Measurements from ENCODE around the gene SNRPF. TPM values are rescaled to one million over a fixed set of nuclear protein-coding genes. Genes with fewer than 3 reads are reported as not detected.

SNRPF gene
- total and polyA plus RNA-seq, 3 donors from 2014 or later: 10.3 to 30.6 (median 11.6) TPM

- intact Hi-C loops (cut with DNase I; ENCODE audit: low total_unique reads): no loop called here
- TF ChIP-seq, protein P1, sequence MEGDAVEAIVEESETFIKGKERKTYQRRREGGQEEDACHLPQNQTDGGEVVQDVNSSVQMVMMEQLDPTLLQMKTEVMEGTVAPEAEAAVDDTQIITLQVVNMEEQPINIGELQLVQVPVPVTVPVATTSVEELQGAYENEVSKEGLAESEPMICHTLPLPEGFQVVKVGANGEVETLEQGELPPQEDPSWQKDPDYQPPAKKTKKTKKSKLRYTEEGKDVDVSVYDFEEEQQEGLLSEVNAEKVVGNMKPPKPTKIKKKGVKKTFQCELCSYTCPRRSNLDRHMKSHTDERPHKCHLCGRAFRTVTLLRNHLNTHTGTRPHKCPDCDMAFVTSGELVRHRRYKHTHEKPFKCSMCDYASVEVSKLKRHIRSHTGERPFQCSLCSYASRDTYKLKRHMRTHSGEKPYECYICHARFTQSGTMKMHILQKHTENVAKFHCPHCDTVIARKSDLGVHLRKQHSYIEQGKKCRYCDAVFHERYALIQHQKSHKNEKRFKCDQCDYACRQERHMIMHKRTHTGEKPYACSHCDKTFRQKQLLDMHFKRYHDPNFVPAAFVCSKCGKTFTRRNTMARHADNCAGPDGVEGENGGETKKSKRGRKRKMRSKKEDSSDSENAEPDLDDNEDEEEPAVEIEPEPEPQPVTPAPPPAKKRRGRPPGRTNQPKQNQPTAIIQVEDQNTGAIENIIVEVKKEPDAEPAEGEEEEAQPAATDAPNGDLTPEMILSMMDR (IDR thresholded peaks at IDR 0.05): no peak
- TF ChIP-seq POLR2A (IDR thresholded peaks at IDR 0.05): no peak
- WGBS, 2 donors: 99 to 100% methylated on average over 3 of the region's 3 CpGs
- Histone ChIP-seq H3K36me3 (ENCODE audit: low read depth, missing control alignments) (no peaks in the 10 kb centered on the region), H3K4me3 (no peak overlapping the region), H3K27ac (no peak overlapping the region), H3K9me3 (no peaks in the 10 kb centered on the region), H3K27me3 (no peaks in the 10 kb centered on the region), H3K4me1 (peaks cover 5% of the 10 kb centered on the region)
- DNase-seq: no peak
These were observed 3.3 kb downstream of the SNRPF start for GRCh38 chr12:95862038-95862437.

DNA sequence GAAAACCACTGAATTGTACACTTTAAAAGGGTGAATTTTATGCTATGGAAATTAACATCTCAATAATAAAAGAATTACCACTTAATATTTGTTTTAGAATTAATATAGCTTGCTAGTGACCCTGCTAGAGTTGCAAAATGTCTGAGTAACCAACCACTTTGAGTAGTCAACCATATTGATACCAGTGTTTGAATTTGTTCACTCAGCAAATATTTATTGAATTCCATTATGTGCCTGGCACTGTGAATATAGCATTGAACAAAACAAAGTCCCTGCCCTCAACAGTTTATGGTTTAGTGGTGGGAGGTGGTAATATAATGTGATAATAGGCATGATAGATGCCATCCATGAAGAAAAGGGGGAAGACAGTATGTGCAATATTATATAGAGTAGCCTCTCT, 4.6 kb downstream of the SNRPF start:
- peaks cover 5% of the 10 kb centered on the region for H3K4me1 ChIP-seq
- TF ChIP-seq POLR2A (IDR thresholded peaks at IDR 0.05): no peak
- TF ChIP-seq, protein P1 (IDR thresholded peaks at IDR 0.05): no peak
- no peaks in the 10 kb centered on the region for H3K9me3 ChIP-seq
- no peaks in the 10 kb centered on the region for H3K36me3 ChIP-seq (ENCODE audit: low read depth, missing control alignments)
- H3K27me3 ChIP-seq: no peaks in the 10 kb centered on the region
- no peak overlapping the region for H3K4me3 ChIP-seq
- intact Hi-C loops (cut with DNase I; ENCODE audit: low total_unique reads): no loop called here
- no peak overlapping the region for H3K27ac ChIP-seq
- DNase-seq: no peak

DNA sequence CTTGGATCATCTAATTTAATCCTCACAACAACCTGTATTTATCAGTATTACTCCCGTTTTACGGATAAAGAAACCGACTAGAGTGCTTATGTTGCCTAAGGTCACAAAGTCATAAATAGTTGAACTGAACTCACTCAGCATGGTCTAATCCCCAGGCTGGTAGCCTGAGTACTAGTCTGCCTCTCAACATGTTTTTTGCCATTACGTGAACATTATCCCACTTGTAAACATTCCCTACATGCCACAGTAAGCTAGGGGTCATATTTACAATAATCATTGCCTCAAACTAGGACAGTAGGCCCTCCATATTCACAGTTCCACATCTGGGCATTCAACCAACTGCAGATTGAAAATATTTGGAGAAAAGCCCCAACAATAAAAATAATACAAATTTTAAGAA, 12.1 kb downstream of the SNRPF start:
- no peak for DNase-seq
- intact Hi-C loops (cut with DNase I; ENCODE audit: low total_unique reads): no loop called here
- H3K27me3 ChIP-seq: no peaks in the 10 kb centered on the region
- TF ChIP-seq, protein P1 (IDR thresholded peaks at IDR 0.05): no peak
- TF ChIP-seq POLR2A (IDR thresholded peaks at IDR 0.05): no peak
- no peak overlapping the region for H3K27ac ChIP-seq
- WGBS, 2 donors: 90 to 95% methylated on average over 4 of the region's 4 CpGs
- H3K4me3 ChIP-seq: no peak overlapping the region
- H3K36me3 ChIP-seq (ENCODE audit: low read depth, missing control alignments): no peaks in the 10 kb centered on the region
- no peaks in the 10 kb centered on the region for H3K9me3 ChIP-seq
- H3K4me1 ChIP-seq: no peaks in the 10 kb centered on the region

DNA sequence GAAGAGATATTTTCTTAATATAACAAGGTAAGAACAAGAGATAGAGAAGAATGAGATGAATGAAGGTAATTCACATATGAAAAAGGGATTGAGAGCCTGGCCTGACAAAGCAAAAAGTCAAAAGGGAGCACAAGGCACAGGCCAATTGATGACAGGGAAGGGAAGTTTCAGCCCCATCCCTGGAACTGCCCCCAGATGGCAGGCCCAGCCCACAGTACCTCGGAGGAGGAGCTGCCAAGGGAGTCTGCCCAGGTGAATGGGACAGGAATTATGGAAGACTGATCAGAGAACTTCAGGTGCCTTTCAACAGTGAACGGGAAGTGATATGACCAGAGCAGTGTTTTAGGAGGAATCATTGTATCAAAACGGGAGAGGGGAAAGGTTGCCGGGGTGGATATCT, 15.7 kb downstream of the SNRPF start:
- Histone ChIP-seq H3K27ac (no peak overlapping the region), H3K4me3 (no peak overlapping the region), H3K9me3 (no peaks in the 10 kb centered on the region), H3K4me1 (no peaks in the 10 kb centered on the region), H3K27me3 (no peaks in the 10 kb centered on the region), H3K36me3 (ENCODE audit: low read depth, missing control alignments) (no peaks in the 10 kb centered on the region)
- 71 to 74% methylated on average over 4 of the region's 4 CpGs for WGBS, 2 donors
- DNase-seq: no peak
- intact Hi-C loops (cut with DNase I; ENCODE audit: low total_unique reads): no loop called here
- TF ChIP-seq POLR2A (IDR thresholded peaks at IDR 0.05): no peak
- TF ChIP-seq, protein P1 (IDR thresholded peaks at IDR 0.05): no peak

DNA sequence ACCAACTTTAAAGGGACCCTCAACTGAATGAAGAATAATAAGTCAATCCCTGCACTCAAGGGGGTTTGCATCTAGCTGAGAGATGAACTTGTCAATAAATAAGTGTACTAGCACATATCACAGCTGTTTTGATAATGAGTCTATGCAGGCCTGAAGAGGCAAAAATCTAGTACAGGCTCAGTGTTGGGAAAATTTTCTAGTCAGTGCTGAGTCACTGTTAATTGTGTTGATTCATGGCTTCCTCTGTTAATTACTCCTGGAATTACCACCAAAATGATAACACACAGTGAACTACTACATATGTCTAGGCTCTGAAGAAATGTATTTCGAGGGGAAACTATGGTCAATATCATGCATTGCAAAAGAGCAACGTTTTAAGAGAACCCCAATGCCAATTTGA, 18.9 kb downstream of the SNRPF start:
- 62 to 82% methylated on average over 2 of the region's 2 CpGs for whole genome bisulfite sequencing, 2 donors
- TF ChIP-seq, protein P1 (IDR thresholded peaks at IDR 0.05): no peak
- TF ChIP-seq POLR2A (IDR thresholded peaks at IDR 0.05): no peak

More for the DNA sequence above, 18.9 kb downstream of the SNRPF start:
- H3K27me3 ChIP-seq: no peaks in the 10 kb centered on the region
- intact Hi-C loops (cut with DNase I; ENCODE audit: low total_unique reads): no loop called here
- no peaks in the 10 kb centered on the region for H3K4me1 ChIP-seq
- H3K27ac ChIP-seq: no peak overlapping the region
- no peak overlapping the region for H3K4me3 ChIP-seq
- H3K9me3 ChIP-seq: no peaks in the 10 kb centered on the region
- DNase-seq: no peak
- H3K36me3 ChIP-seq (ENCODE audit: low read depth, missing control alignments): no peaks in the 10 kb centered on the region

All from testis (tissue), 3 donors.